NCI-H2171 treated with DMSO at 0.1 percent for 48 hours (cell line): ENCODE results near the gene PSME2.

Source experiments
- DNase-seq: peaks from one replicate; lab custom pipeline; 2025; lab: John Stamatoyannopoulos, UW

The PSME2 gene

DNA sequence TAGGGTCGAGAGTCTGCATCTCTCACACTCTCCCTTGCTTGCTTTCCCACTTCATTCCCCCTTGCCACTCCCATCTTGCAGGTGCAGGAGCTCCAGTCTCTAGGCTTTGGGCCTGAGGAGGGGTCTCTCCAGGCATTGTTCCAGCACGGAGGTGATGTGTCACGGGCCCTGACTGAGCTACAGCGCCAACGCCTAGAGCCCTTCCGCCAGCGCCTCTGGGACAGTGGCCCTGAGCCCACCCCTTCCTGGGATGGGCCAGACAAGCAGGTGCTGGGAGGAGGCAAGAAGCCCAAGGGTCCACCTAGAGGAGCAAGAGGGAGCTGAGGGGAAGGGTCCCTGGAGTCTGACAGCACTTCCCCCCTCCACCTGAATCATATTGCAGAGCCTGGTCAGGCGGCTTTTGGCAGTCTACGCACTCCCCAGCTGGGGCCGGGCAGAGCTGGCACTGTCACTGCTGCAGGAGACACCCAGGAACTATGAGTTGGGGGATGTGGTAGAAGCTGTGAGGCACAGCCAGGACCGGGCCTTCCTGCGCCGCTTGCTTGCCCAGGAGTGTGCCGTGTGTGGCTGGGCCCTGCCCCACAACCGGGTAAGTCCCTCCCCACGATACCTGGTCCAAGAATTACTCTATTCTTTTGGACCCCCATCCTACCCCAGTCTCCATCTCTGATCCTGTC, 5.1 kb upstream of the PSME2 start:
- no peak for DNase-seq

DNA sequence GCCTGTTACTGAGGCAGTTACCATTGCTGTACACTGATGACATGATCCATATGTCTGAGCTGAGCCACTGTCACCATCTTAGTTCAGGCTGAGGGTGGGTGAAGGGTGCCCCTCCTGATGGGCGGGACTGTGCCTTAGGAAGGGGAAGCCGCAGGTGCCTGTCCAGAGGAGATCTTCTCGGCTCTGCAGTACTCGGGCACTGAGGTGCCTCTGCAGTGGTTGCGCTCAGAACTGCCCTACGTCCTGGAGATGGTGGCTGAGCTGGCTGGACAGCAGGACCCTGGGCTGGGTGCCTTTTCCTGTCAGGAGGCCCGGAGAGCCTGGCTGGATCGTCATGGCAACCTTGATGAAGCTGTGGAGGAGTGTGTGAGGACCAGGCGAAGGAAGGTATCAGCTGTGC, 4.6 kb upstream of the PSME2 start:
- DNase-seq: no peak

DNA sequence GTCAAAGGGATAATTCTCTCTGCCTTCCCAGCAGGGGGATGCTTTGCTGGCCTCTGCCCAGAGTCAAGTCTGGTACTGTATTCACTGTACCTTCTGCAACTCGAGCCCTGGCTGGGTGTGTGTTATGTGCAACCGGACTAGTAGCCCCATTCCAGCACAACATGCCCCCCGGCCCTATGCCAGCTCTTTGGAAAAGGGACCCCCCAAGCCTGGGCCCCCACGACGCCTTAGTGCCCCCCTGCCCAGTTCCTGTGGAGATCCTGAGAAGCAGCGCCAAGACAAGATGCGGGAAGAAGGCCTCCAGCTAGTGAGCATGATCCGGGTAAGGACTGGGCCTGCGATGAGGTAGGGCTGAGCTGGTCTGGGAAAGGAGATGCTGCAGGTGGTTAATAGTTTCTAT, 4.2 kb upstream of the PSME2 start:
- no peak for DNase-seq

DNA sequence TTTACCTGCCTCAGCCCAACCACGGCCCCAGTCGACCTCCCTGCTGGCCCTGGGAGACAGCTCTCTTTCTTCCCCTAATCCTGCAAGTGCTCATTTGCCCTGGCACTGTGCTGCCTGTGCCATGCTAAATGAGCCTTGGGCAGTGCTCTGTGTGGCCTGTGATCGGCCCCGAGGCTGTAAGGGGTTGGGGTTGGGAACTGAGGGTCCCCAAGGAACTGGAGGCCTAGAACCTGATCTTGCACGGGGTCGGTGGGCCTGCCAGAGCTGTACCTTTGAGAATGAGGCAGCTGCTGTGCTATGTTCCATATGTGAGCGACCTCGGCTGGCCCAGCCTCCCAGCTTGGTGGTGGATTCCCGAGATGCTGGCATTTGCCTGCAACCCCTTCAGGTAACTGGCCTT, 3.7 kb upstream of the PSME2 start:
- DNase-seq: no peak

DNA sequence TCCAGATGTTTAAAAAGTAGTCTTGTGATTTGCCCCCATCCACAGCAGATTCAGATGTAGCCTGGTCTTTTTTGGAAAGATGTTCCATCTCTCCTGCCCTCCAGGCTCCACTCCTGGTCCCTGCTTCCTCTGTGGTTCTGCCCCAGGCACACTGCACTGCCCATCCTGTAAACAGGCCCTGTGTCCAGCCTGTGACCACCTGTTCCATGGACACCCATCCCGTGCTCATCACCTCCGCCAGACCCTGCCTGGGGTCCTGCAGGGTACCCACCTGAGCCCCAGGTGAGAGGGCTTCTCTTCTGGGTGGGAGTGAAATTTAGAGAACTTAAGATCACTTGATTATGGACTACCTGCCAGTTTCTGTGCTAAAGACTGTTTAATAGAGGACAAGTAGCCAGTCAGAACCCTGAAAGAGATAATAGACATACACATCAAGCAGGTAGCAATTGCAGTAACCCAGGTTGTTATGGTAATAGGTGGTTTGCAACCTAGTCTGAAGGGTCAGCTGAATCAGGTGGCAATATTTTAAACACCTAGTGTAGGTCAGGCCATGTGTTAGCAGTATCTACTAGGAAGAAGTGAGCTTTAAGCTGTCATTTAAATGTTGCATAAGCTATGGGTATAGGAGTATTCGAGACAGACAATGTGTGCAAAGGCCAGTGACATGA, 3.0 kb upstream of the PSME2 start:
- no peak for DNase-seq

DNA sequence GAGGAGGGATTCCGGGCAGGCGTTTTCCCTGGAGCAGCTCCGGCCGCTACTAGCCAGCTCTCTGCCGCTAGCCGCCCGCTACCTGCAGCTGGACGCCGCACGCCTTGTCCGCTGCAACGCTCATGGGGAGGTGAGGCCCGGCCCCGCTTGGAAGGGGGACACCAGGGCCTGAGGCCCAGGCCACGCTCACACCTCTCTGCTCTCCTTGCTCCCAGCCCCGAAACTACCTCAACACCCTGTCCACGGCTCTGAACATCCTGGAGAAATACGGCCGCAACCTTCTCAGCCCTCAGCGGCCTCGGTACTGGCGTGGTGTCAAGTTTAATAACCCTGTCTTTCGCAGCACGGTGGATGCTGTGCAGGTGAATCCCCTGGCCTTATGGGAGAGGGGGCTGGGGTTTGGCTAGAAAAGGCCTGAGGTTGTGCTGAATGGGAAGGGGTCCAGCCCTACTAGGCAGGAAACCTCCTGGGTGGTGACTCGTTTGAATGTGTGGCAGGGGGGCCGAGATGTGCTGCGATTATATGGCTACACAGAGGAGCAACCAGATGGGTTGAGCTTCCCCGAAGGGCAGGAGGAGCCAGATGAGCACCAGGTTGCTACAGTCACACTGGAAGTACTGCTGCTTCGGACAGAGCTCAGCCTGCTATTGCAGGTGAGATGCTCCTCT, 1.5 kb upstream of the PSME2 start:
- no peak for DNase-seq

DNA sequence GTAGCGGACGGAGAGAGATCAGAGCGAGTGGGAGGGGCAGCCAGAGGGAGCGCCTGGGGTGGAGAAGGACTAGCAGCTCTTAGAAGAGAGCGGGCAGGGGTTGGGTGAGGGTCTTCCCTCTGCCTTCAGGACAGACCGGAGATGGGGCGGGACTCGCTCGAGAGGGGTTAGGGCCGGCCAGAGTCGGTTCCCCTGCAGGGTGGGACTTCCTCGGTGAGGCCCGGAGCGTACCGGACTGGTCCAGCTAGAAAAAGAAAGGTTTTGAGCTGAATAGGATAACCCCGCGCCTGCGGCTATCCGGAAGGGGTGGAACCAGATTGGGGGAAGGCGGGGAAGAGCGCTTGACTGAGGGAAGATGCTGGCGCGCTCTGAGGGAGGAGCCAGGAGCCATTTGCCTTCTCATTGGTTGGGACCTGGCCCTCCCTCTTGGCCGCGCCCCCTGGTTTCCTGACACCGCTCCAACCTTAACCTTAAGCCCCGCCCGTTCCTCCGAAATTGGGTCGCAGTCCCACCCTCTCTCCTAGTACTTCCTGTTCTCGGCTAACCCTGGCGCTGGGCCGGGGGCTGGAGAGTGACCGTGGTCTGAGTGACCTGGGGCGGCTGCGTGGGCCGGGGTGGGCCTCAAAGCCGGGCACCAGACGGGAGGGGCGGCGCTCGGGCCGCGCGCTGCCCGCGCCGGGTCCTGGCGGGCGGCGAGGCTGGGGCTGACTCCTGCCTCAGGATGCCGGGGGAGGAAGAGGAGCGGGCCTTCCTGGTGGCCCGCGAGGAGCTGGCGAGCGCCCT, 759 bp upstream of the PSME2 start, which contains the start of gene RNF31:
RNF31 (plus strand) TSS at position 521 of the 783 bp plus-strand sequence; CDS start at position 722, 201 bp downstream.
- DNase-seq: peak; percentile 99

DNA sequence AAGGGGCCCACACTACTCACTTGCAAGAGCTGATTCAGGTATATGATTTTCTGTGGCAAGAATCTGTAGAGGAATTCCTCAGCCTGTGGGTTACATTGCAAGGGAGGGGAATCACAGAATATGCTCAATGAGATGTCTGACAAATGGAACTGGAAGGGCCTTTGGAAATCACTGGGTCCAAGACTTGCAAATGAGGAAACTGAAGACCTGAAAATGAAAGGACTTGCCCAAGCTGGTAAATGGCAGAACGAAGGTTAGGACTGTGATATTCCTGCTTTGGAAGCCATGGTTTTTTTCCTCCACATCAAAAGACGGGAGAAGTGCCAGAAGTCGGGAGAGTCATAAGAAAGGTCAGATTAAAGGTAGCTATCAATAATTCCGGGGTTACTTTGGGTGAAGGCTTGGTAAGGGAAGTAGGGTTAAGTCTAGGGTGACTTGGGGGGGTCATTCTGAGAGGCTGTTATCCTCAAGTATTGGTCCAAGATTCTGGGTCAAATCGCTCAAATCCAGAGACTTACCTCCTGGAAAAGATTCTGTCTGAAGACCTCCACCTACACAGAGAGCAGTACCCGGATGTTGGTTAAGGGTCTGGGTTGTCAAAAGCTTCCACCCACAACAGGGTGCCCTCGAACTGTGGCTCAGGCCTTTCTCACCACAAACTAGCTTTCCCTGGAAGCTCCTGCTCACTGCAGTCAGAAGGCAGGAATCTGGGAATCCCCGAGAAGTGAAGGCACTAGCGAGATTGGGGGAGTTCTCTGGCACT, 539 bp downstream of the PSME2 start:
- DNase-seq: no peak

DNA sequence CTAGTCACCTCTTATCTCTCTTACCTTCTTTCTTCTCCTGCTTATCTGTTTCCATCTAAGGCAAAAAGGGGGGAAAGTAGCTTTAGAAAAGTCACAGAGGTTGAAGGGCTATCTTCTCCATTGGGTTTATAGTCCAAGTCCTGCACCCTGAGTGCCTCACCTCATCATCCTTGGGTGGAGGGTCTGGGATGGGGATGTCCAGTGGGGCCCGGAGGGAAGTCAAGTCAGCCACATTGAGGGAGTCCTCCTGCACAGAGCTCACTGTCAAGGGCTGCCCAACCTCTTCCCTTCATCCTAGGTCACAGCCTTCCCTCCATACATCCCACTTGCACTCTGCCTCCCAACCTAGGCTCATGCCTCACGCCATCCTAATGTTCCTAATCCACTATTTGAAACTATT, 1.2 kb downstream of the PSME2 start:
- DNase-seq: no peak

DNA sequence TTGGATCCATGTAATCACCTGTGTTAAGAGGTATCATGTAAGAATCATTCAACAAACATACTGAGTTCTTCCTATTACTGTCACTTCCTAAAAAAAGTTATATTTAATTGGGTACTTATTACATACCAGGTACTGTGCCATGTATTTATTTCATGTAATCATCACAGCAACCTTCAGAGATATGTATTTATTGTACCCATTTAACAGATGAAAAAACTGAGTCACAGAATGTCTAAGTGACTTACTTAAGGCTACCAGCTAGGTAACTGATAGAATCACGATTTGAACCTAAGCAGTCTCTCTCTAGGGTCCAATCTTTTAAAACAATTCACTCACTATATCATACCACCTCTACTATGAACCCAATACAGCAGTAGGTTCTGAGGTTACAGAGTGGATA, 2.0 kb downstream of the PSME2 start:
- no peak for DNase-seq

DNA sequence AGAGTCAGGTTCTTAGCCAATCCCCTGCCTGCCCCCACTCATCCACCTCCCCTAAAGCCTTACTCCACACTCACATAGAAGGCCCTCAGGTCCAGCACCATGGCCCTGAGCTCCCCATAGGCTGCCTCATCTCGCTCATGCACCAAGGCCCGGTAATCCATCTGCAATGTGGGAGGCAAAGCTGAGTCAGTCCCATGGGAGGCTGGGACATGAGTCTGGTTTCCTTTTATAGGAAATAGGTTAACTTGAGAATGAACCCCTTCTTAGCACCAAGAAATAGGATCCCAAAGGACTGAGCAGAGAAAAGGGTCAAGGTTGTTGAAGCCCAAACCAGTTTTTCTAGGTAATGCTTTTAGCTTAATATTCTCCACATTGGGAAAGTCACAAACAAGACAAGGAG, 2.9 kb downstream of the PSME2 start:
- DNase-seq: no peak

DNA sequence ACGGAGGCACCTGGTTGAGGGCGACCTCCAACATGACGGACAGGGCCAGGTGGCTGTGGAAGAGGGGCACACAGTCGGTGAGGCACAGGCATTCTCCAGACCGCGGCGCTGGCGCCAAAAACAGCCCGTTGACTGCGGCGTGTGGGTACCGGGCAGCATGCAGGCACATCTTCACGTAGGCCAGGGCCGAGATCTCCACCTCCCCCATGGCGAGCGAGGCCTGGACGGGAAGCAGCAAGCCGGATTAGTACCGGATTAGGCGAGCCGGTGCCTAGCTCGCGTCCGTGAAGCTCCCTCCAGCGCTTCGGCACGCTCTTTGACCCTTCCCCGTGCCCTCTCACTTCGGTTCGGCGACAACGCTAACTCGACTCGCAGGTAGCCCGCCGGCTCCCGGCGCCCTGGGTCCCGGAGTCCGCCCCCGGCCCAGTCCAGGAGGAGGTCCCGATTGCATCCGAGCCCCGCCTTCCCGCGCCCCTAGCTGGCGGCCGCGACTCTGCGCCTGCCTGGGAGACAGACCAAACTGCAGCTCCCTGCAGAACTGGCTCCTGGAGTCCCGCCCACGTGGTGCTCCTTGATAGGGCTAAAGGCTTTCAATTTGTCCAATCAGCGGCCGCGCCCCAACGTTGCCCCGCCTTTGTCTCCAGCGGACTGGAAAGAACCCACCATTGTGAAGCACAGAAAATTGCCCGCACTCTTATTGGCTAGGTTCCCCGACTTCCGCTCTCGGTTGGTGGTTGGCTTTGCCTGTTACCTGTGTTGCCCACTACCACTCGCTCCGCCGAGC, 5.1 kb downstream of the PSME2 start, which contains the start of gene EMC9:
EMC9 (minus strand) TSS at position 495 of the 784 bp plus-strand sequence; CDS start at position 208, 287 bp downstream.
- DNase-seq: peak; percentile 100

DNA sequence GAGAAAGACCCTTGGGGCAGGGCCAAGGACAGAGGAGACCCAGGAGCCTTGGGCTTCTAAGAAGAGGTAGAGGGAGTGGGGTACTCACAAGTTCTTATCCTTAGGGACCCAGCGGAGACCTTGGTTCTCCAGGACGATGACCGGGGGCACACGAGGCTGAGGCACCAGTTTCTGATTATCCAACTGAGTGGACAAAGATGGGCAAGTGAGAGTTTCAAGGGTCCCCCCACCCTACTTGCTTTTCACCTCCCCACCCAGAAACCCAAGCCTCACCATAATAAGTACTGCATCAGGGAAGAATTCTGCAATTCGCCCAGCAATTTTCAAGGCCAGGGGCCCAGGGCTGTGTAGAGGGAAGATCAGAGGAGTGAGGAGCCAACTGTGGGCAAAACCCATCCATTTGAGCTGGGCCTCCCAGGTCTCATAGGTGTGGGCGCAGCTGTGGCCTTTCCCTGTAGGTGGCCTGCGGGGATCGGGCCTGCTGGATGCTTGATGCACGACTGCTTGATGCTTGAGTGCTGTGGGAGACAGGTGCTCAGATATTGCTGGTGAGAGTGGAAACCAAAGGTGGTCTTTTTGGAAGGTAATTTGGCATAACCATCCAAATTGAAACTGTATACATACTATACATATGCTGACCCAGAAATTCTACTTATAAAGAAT, 7.0 kb downstream of the PSME2 start:
- no peak for DNase-seq

DNA sequence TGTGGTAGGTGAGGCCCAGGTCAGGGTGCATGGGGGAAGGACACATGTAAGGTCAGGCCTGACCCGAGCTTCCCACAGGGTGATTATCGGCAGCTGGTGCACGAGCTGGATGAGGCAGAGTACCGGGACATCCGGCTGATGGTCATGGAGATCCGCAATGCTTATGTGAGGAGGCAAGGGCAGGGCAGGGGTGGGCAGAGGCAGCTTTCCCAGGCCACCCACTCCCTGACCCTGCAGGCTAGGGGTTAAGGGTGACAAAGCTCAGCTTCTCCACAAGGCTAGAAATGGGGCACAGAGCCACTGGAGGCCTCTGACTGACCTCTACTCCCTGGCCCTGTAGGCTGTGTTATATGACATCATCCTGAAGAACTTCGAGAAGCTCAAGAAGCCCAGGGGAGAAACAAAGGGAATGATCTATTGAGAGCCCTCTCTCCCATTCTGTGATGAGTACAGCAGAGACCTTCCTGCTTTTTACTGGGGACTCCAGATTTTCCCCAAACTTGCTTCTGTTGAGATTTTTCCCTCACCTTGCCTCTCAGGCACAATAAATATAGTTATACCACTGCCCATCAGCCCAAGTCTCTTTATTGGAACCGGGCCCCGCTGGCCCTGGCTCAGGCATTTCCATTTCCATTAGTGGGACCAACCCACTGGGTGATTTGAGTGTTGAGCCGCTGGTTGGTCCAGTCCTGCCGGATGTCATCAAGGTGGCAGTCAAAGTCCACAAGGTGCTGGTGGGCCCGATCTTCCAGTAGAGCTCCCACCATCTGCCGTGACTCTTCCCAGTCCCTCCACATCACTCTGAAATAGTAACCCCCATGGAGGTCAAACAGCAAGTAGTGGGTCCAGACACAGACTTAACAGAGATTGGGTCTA, 7.8 kb downstream of the PSME2 start:
- no peak for DNase-seq

DNA sequence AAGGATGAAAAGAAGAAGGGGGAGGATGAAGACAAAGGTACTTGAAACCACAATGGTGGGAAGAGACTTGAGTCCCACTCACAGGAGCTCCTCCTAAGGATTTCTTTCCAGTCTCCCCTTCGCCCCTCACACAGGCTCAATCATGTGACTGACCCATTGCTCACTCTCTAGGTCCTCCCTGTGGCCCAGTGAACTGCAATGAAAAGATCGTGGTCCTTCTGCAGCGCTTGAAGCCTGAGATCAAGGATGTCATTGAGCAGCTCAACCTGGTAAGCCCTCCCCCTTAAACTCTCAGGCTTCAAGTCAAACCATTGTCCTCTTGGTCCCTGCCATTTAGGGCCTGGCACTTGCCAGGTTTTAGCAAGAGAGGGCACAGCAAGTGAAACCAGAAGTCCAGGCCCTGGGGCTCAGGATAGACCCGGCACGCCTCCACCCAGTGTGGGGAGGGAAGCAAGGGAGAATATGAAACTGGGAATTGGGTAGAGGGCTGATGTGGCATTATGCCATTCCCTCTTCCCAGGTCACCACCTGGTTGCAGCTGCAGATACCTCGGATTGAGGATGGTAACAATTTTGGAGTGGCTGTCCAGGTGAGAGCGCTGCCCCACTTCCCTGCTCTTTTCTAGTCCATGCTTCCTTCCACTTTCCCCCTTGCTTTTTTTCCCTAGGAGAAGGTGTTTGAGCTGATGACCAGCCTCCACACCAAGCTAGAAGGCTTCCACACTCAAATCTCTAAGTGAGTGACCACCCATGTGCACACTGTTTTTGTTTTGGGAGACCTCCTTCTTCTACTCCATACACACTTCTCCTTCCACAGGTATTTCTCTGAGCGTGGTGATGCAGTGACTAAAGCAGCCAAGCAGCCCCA, 8.6 kb downstream of the PSME2 start:
- DNase-seq: no peak

DNA sequence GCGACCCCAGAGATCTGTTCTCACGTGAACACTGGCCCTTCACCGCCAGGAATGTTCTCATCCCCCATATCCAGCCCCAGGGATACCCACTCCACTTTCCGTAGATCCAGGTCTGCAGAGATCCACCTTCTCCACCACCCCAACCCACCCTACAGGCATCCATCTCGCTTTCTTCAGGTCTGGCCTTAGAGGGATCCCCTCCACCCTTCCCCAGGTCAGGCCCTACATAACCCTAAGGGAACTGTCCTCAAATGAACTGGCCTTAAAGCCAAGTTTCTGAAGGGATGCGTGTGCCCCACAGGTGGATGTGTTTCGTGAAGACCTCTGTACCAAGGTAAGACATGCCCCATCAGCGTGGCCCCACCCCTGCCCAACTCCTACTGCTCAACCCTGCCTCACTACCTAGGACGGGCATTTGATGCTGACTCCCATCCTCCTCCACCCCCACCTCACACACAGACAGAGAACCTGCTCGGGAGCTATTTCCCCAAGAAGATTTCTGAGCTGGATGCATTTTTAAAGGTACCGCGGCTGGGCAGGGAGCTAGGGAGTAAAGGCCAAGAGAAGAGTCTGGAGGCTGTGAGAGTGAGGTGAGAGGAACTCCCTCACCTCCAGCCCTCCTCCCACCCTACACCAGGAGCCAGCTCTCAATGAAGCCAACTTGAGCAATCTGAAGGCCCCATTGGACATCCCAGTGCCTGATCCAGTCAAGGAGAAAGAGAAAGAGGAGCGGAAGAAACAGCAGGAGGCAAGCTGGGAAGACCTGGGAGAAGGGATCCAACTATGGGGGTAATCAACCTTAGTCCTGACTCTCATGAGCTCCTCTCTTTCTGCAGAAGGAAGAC, 9.5 kb downstream of the PSME2 start:
- no peak for DNase-seq
